Body of pancreas (tissue), 4 donors: Measurements from ENCODE around the gene TGFB1I1. TPM values are rescaled to one million over a fixed set of nuclear protein-coding genes. Genes with fewer than 3 reads are reported as not detected.
A peak's percentile ranks its signal among the peaks of the same experiment; 100 is the strongest.

ENCODE experiments used
- ATAC-seq: fragments of 150-250 bp; one replicate; pipeline ENCODE4 v1.9.1; 2016
- DNase-seq, 4 donors: peaks; one replicate each; pipeline ENCODE4 v3.0.0-alpha.2; 2019
- H3K27ac ChIP-seq, 4 donors: fragments of 200-600 bp; sonication (generic); 1 replicate in 3 of 4; 2 replicates in 1 of 4; pipeline versions ENCODE4 v1.5.1 to v1.6.1; 2016 to 2019; ENCODE audit warnings: mild to moderate bottlenecking in 1 of 4, mixed read lengths in 1 of 4, moderate library complexity in 1 of 4
- H3K27me3 ChIP-seq, 2 donors: fragments of 200-600 bp; sonication (generic); one replicate each; pipeline ENCODE4 v1.6.0; 2016; ENCODE audit warnings: mild to moderate bottlenecking in 1 of 2
- H3K36me3 ChIP-seq, 2 donors: fragments of 200-600 bp; sonication (generic); replicated peaks in 1 of 2; 2 replicates each; pipeline ENCODE4 v1.5.1; 2016; ENCODE audit warnings: low read depth in 2 of 2; ENCODE audit not compliant: insufficient read depth in 1 of 2
- H3K4me1 ChIP-seq: fragments of 200-600 bp; sonication (generic); one replicate; pipeline ENCODE4 v1.6.0; 2016
- H3K4me3 ChIP-seq, 2 donors: fragments of 200-600 bp; sonication (generic); 1 replicate in 1 of 2; 2 replicates in 1 of 2; pipeline ENCODE4 v1.5.1; 2016 to 2019
- H3K9me3 ChIP-seq, 3 donors: fragments of 200-600 bp; sonication (generic); 1 replicate in 2 of 3; 2 replicates in 1 of 3; pipeline ENCODE4 v1.5.1; 2016
- POLR2A ChIP-seq, 3 donors: fragments of 450-650 bp; IDR thresholded peaks; one replicate each; pipeline ENCODE4 v1.6.1; 2016; ENCODE audit warnings: antibody characterized with exemption in 3 of 3, mild to moderate bottlenecking in 2 of 3
- WGBS, 2 donors: methylation state at CpG; one replicate each; pipeline ENCODE4 v1.1.5; 2017; 5-methylcytosine and 5-hydroxymethylcytosine counted together
- intact Hi-C: fragments of 100-400 bp; cut with DNase I; formaldehyde crosslinking; loops from one replicate; pipeline ENCODE4 v1.15.1; 2023
- total RNA-seq, 2 donors: library from RNA; depleted of rRNA; stranded (reverse); fragments of >200 nt; gene quantifications; one replicate each; pipeline ENCODE4 v1.1.0, GENCODE V29; 2016
- TF ChIP-seq, protein P1 (sequence below), 7 experiments: fragments of 450-650 bp in 4 of 7; fragments of 200-600 bp in 3 of 7; sonication (generic) in 3 of 7; IDR thresholded peaks; one replicate each; pipeline ENCODE4 v1.5.1; 2016 to 2019; ENCODE audit warnings: antibody characterized with exemption in 7 of 7

TGFB1I1 gene
- total RNA-seq, 2 donors from 2014 or later = 8.6 to 16.6 TPM

DNA sequence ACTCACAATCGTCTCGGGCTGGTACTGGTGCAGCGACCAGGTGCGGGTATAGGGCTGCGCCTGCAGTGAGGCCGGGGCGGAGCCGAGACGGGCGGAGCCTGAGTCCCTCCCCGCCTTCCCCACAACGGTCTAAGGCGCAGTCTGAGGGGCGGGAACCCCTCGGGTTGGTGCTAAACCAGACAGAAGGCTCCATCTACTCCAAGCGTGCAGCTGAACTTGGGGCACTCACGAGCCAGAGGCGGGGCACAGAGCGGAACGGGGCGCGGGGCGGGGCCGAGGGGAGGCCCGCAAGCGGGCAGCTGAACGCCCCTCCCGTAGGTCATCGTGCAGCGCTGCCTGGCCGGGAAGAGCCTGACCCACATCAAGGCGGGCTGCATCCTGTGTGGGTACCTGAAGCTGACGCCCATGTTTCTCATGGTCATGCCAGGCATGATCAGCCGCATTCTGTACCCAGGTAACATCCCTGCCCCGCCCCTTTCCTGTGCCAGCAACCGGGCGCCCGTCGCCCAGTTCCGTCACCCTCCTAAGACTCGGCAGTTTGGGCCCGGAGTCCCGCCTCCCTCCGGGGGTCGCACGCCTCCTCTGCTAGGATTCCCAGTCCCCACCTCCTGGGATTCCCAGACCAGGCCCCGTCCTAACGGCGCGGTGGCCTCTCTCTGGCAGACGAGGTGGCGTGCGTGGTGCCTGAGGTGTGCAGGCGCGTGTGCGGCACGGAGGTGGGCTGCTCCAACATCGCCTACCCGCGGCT lies 15.9 kb downstream of the TGFB1I1 start:
- Histone ChIP-seq H3K9me3 (no peaks in the 10 kb centered on the region), H3K36me3 (peaks cover 2 to 3% of the 10 kb centered on the region in 2 donors), H3K4me3 (peak overlapping the region in 1 of 2 donors; percentile 58), H3K27me3 (no peaks in the 10 kb centered on the region), H3K27ac (peak overlapping the region in 1 of 4 donors; percentile 34), H3K4me1 (peaks cover 28% of the 10 kb centered on the region)
- ATAC-seq = peak; percentile 76
- intact Hi-C loops = no loop called here
- peak; percentile 55 to 73 (median 66) for DNase-seq
- TF ChIP-seq POLR2A (IDR thresholded peaks at IDR 0.05) = no peak
- TF ChIP-seq, protein P1, sequence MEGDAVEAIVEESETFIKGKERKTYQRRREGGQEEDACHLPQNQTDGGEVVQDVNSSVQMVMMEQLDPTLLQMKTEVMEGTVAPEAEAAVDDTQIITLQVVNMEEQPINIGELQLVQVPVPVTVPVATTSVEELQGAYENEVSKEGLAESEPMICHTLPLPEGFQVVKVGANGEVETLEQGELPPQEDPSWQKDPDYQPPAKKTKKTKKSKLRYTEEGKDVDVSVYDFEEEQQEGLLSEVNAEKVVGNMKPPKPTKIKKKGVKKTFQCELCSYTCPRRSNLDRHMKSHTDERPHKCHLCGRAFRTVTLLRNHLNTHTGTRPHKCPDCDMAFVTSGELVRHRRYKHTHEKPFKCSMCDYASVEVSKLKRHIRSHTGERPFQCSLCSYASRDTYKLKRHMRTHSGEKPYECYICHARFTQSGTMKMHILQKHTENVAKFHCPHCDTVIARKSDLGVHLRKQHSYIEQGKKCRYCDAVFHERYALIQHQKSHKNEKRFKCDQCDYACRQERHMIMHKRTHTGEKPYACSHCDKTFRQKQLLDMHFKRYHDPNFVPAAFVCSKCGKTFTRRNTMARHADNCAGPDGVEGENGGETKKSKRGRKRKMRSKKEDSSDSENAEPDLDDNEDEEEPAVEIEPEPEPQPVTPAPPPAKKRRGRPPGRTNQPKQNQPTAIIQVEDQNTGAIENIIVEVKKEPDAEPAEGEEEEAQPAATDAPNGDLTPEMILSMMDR (IDR thresholded peaks at IDR 0.05) = no peak
- WGBS, 2 donors = 1% methylated on average over 57 of the region's 60 CpGs; no CpG with 5 or more reads in 1 of the 2 donors

DNA sequence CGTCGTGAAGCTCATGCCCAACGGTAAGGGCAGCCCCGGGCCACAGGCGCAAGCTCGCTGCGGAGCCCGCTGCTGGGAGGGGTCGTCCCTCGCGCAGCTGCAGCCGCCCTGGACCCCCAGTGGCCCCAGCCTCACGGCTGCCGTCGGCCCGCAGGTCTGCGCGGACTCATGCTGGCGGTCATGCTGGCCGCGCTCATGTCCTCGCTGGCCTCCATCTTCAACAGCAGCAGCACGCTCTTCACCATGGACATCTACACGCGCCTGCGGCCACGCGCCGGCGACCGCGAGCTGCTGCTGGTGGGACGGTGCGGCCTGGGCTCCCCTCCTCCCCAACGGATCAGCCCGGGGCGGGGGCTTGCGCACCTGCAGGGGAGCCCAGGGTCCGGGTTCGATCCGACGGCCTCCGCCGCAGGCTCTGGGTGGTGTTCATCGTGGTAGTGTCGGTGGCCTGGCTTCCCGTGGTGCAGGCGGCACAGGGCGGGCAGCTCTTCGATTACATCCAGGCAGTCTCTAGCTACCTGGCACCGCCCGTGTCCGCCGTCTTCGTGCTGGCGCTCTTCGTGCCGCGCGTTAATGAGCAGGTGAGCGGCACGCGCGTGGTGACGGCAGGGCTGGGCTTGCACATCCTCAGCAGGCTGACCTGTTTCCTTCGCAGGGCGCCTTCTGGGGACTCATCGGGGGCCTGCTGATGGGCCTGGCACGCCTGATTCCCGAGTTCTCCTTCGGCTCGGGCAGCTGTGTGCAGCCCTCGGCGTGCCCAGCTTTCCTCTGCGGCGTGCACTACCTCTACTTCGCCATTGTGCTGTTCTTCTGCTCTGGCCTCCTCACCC lies 16.7 kb downstream of the TGFB1I1 start:
- no peak for ATAC-seq
- intact Hi-C loops = no loop called here
- H3K36me3 ChIP-seq = peaks cover 4 to 5% of the 10 kb centered on the region in 2 donors
- WGBS, 2 donors = 36 to 79% methylated on average over 12 to 74 of the region's 77 CpGs
- no peak overlapping the region for H3K4me3 ChIP-seq
- no peaks in the 10 kb centered on the region for H3K27me3 ChIP-seq
- no peaks in the 10 kb centered on the region for H3K9me3 ChIP-seq
- TF ChIP-seq, protein P1 (IDR thresholded peaks at IDR 0.05) = no peak
- DNase-seq = peak in 1 of 4 donors; percentile 25
- peaks cover 28% of the 10 kb centered on the region for H3K4me1 ChIP-seq
- H3K27ac ChIP-seq = no peak overlapping the region

DNA sequence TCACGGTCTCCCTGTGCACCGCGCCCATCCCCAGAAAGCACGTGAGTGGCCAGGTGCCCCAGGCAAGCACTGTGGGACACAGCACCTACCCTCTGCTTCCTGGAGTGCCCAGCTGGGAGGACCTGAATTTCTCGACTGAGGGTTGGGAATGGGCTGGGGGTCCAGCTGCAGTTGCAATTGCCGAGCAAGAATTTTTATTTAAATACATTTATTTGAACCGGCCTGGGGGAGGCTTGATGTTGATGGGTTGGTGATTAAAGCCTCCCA lies 17.3 kb downstream of the TGFB1I1 start:
- H3K4me1 ChIP-seq = peaks cover 28% of the 10 kb centered on the region
- no peaks in the 10 kb centered on the region for H3K9me3 ChIP-seq
- peaks cover 4 to 5% of the 10 kb centered on the region in 2 donors for H3K36me3 ChIP-seq
- WGBS, 2 donors = 71 to 79% methylated on average over 7 of the region's 7 CpGs
- H3K4me3 ChIP-seq = no peak overlapping the region
- TF ChIP-seq POLR2A (IDR thresholded peaks at IDR 0.05) = no peak
- TF ChIP-seq, protein P1 (IDR thresholded peaks at IDR 0.05) = no peak
- ATAC-seq (no peak), DNase-seq (no peak)
- H3K27me3 ChIP-seq = no peaks in the 10 kb centered on the region
- intact Hi-C loops = no loop called here
- no peak overlapping the region for H3K27ac ChIP-seq

DNA sequence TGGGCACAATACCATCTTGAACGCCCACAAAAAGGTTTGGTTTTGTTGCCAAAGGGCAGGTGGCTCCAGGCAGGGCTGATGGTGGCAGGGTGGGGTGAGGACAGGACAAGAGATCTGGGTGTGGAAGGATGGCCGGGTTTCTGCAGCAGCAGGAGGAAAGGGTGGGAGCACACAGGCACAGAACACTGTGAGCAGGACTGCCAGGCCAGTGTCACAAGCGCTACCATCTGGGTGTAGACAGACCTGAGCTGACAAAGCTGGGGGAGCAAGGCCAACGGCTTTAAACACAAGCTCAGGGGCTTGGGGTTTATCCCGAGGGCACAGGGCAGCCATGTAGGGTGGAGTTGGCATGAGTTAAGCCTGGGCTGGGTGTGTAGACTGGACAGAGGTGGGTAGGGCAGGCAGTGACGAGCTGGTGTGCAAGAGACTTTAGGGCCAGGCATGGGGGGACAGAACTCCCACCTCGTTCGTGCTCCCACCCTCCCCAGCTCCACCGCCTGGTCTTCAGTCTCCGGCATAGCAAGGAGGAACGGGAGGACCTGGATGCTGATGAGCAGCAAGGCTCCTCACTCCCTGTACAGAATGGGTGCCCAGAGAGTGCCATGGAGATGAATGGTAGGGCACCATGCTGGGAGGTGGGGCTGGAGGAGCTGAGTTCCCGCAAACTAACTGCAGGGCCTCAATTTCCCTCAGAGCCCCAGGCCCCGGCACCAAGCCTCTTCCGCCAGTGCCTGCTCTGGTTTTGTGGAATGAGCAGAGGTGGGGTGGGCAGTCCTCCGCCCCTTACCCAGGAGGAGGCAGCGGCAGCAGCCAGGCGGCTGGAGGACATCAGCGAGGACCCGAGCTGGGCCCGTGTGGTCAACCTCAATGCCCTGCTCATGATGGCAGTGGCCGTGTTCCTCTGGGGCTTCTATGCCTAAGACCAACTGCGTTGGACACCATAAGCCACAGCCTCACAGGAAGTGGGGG lies 17.9 kb downstream of the TGFB1I1 start:
- intact Hi-C loops = loop anchor here (10.0 kb wide), 1 partner anchor 215 kb away; no protein-coding TSS in a partner anchor
- no peaks in the 10 kb centered on the region for H3K27me3 ChIP-seq
- peaks cover 4 to 5% of the 10 kb centered on the region in 2 donors for H3K36me3 ChIP-seq
- no peak for TF ChIP-seq POLR2A (IDR thresholded peaks at IDR 0.05)
- TF ChIP-seq, protein P1 (IDR thresholded peaks at IDR 0.05) = no peak
- no peak overlapping the region for H3K27ac ChIP-seq
- no peak overlapping the region for H3K4me3 ChIP-seq
- DNase-seq (no peak), ATAC-seq (no peak)
- peaks cover 26% of the 10 kb centered on the region for H3K4me1 ChIP-seq
- H3K9me3 ChIP-seq = no peaks in the 10 kb centered on the region
- WGBS, 2 donors = 85% methylated on average over 13 to 20 of the region's 22 CpGs
